GM23338 (cell line): ENCODE data around the gene CFAP251. TPM values are rescaled to one million over a fixed set of nuclear protein-coding genes. Genes with fewer than 3 reads are reported as not detected.

Experiments
- ATAC-seq: fragments of 200-7000 bp; cut with Tn5 transposase; 3 replicates; pipeline ENCODE4 v1.9.1; 2020
- DNase-seq: peaks from one replicate; pipeline ENCODE4 v3.0.0-alpha.2; 2015; ENCODE audit warnings: low spot score
- H2AFZ ChIP-seq: fragments of 200-600 bp; sonication (generic); 2 replicates; pipeline ENCODE4 v1.8.0; 2016; ENCODE audit warnings: antibody characterized with exemption, mild to moderate bottlenecking, moderate library complexity
- H3F3A ChIP-seq: fragments of 200-600 bp; sonication (generic); replicated peaks from 2 replicates; pipeline ENCODE4 v1.8.0; 2017; ENCODE audit warnings: antibody characterized with exemption, mixed run types, low read depth
- H3K27ac ChIP-seq: fragments of 200-600 bp; sonication (generic); 2 replicates; pipeline ENCODE4 v1.6.1; 2016; ENCODE audit warnings: low read depth
- H3K27me3 ChIP-seq: fragments of 200-600 bp; sonication (generic); 2 replicates; pipeline ENCODE4 v1.8.0; 2016; ENCODE audit warnings: mild to moderate bottlenecking, mixed run types, moderate library complexity; ENCODE audit not compliant: insufficient read depth
- H3K36me3 ChIP-seq: fragments of 200-600 bp; sonication (generic); 2 replicates; pipeline ENCODE4 v1.8.0; 2016; ENCODE audit warnings: mild to moderate bottlenecking; ENCODE audit not compliant: insufficient read depth
- H3K4me1 ChIP-seq: fragments of 200-600 bp; sonication (generic); 2 replicates; pipeline ENCODE4 v1.8.0; 2016; ENCODE audit warnings: mild to moderate bottlenecking, moderate library complexity; ENCODE audit not compliant: insufficient read depth
- H3K4me2 ChIP-seq: fragments of 200-600 bp; sonication (generic); 2 replicates; pipeline ENCODE4 v1.7.1; 2017; ENCODE audit warnings: mixed run types
- H3K4me3 ChIP-seq: fragments of 200-600 bp; sonication (generic); 2 replicates; pipeline ENCODE4 v1.6.1; 2016; ENCODE audit warnings: mixed run types
- H3K79me2 ChIP-seq: fragments of 200-600 bp; sonication (generic); replicated peaks from 2 replicates; pipeline ENCODE4 v1.8.0; 2017; ENCODE audit warnings: mild to moderate bottlenecking; ENCODE audit not compliant: insufficient read depth
- H3K9me2 ChIP-seq: fragments of 200-600 bp; sonication (generic); 2 replicates; pipeline ENCODE4 v1.8.0; 2017; ENCODE audit not compliant: insufficient read depth
- H4K20me1 ChIP-seq: fragments of 200-600 bp; sonication (generic); replicated peaks from 2 replicates; pipeline ENCODE4 v1.8.0; 2017; ENCODE audit warnings: mild to moderate bottlenecking; ENCODE audit not compliant: insufficient read depth
- H3K27ac Mint-ChIP-seq: 2 replicates; pipeline ENCODE4 v1.8.0; 2020; ENCODE audit warnings: inconsistent platforms, mild to moderate bottlenecking, moderate library complexity, mixed read lengths
- H3K27me3 Mint-ChIP-seq: 3 replicates; pipeline ENCODE4 v1.8.0; 2022; ENCODE audit warnings: low read depth, mild to moderate bottlenecking, moderate library complexity, mixed read lengths, inconsistent platforms; ENCODE audit not compliant: insufficient read depth, poor library complexity
- H3K36me3 Mint-ChIP-seq: 3 replicates; pipeline ENCODE4 v1.8.0; 2021; ENCODE audit warnings: low read depth, mild to moderate bottlenecking, inconsistent platforms, moderate library complexity, mixed read lengths
- H3K4me1 Mint-ChIP-seq: 3 replicates; pipeline ENCODE4 v1.8.0; 2020; ENCODE audit warnings: mild to moderate bottlenecking, inconsistent platforms, mixed read lengths
- H3K4me3 Mint-ChIP-seq: 3 replicates; pipeline ENCODE4 v1.8.0; 2021; ENCODE audit warnings: moderate library complexity, mild to moderate bottlenecking, inconsistent platforms, mixed read lengths
- H3K9me3 Mint-ChIP-seq: 3 replicates; pipeline ENCODE4 v1.8.0; 2020; ENCODE audit warnings: moderate library complexity, mild to moderate bottlenecking, inconsistent platforms, mixed read lengths
- CREB1 ChIP-seq: fragments of 250-450 bp; sonication (Bioruptor Pico); IDR thresholded peaks from 2 replicates; pipeline ENCODE4 v1.5.0; 2020; ENCODE audit warnings: low read depth, mild to moderate bottlenecking, moderate library complexity
- ETS1 ChIP-seq: IDR thresholded peaks from 2 replicates; pipeline ENCODE4 v1.6.1; 2016; ENCODE audit warnings: antibody characterized with exemption
- EZH2 ChIP-seq: fragments of 200-600 bp; sonication (generic); IDR thresholded peaks from one replicate; pipeline ENCODE4 v1.8.0; 2017; ENCODE audit warnings: antibody characterized with exemption, mild to moderate bottlenecking, low read depth; ENCODE audit not compliant: unreplicated experiment
- EZH2phosphoT487 ChIP-seq: fragments of 200-600 bp; sonication (generic); IDR thresholded peaks from one replicate; pipeline ENCODE4 v1.8.1; 2018; ENCODE audit warnings: antibody characterized with exemption; ENCODE audit not compliant: unreplicated experiment
- JUNB ChIP-seq: IDR thresholded peaks from one replicate; pipeline ENCODE4 v1.6.1; 2016; ENCODE audit warnings: antibody characterized with exemption; ENCODE audit not compliant: unreplicated experiment
- NANOG ChIP-seq: IDR thresholded peaks from 2 replicates; pipeline ENCODE4 v1.6.1; 2016; ENCODE audit warnings: antibody characterized with exemption, borderline replicate concordance
- POLR2AphosphoS5 ChIP-seq: IDR thresholded peaks from 2 replicates; pipeline ENCODE4 v1.6.1; 2016; ENCODE audit warnings: antibody characterized with exemption, low read depth
- STAT1 ChIP-seq: IDR thresholded peaks from one replicate; pipeline ENCODE4 v1.6.1; 2016; ENCODE audit warnings: antibody characterized with exemption; ENCODE audit not compliant: unreplicated experiment
- ZNF114 ChIP-seq: fragments of 250-450 bp; sonication (Bioruptor Pico); IDR thresholded peaks from 2 replicates; pipeline ENCODE4 v1.5.0; 2020; ENCODE audit warnings: mild to moderate bottlenecking, moderate library complexity
- ZNF331 ChIP-seq: fragments of 250-450 bp; sonication (Bioruptor Pico); IDR thresholded peaks from 2 replicates; pipeline ENCODE4 v1.5.0; 2020; ENCODE audit warnings: low read depth, mild to moderate bottlenecking, moderate library complexity
- ZNF462 ChIP-seq: fragments of 250-450 bp; sonication (Bioruptor Pico); IDR thresholded peaks from 2 replicates; pipeline ENCODE4 v1.5.0; 2020; ENCODE audit warnings: mild to moderate bottlenecking, moderate library complexity
- polyA plus RNA-seq: library from polyadenylated mRNA; unstranded; fragments of >200 nt; fragmentation: Nextera tagmentation; extraction: Ambion mirVana; gene quantifications from 2 replicates; pipeline ENCODE4 v1.2.1, GENCODE V29; 2016
- total RNA-seq: library from RNA; depleted of rRNA; stranded (reverse); fragments of >200 nt; shearing (Covaris generic); gene quantifications from 2 replicates; pipeline ENCODE4 v1.2.3, GENCODE V29; 2014
- TF ChIP-seq, protein P1 (sequence below), 2 experiments: fragments of 200-600 bp in 1 of 2; sonication (generic) in 1 of 2; conservative IDR thresholded peaks; 2 replicates each; pipeline versions ENCODE4 v1.5.1 to v1.6.1; 2016 to 2017; ENCODE audit warnings: antibody characterized with exemption in 2 of 2, low read depth in 2 of 2, mild to moderate bottlenecking in 2 of 2, moderate library complexity in 1 of 2
- TF ChIP-seq, protein P2 (sequence below): IDR thresholded peaks from one replicate; pipeline ENCODE4 v1.6.1; 2018; ENCODE audit warnings: antibody characterized with exemption; ENCODE audit not compliant: unreplicated experiment

The CFAP251 gene
- total and polyA plus RNA-seq, 2 experiments from 2014 or later, result 1.4 to 2.5 TPM

GRCh38 chr12:121990114-121990647, 71.8 kb downstream of the CFAP251 start:
- no peaks in the 10 kb centered on the region for H3K9me2 ChIP-seq
- no peak overlapping the region for H3K27ac Mint-ChIP-seq
- ATAC-seq, result no peak

More at GRCh38 chr12:121990114-121990647, 71.8 kb downstream of the CFAP251 start:
- Histone ChIP-seq H3K36me3 (no peaks in the 10 kb centered on the region), H3K4me1 (no peaks in the 10 kb centered on the region), H4K20me1 (no peaks in the 10 kb centered on the region), H3K27me3 (no peaks in the 10 kb centered on the region), H3K27ac (no peak overlapping the region), H3K79me2 (no peaks in the 10 kb centered on the region), H3K4me2 (no peak overlapping the region), H3K4me3 (no peak overlapping the region), H3F3A (no peaks in the 10 kb centered on the region), H2AFZ (no peak overlapping the region)
- Mint-ChIP-seq H3K9me3 (peaks cover 7% of the 10 kb centered on the region; the same call in 2 of the 3 replicates), H3K36me3 (no peaks in the 10 kb centered on the region), H3K4me1 (no peaks in the 10 kb centered on the region), H3K4me3 (no peak overlapping the region), H3K27me3 (peaks cover 3% of the 10 kb centered on the region)
- TF ChIP-seq NANOG (no peak), EZH2phosphoT487 (no peak), STAT1 (no peak), EZH2 (no peak), ZNF331 (no peak), ZNF462 (CRISPR knock-in tag) (no peak), POLR2AphosphoS5 (no peak), ETS1 (no peak), CREB1 (CRISPR knock-in tag) (no peak), ZNF114 (CRISPR knock-in tag) (no peak), JUNB (no peak)
- TF ChIP-seq, protein P1, sequence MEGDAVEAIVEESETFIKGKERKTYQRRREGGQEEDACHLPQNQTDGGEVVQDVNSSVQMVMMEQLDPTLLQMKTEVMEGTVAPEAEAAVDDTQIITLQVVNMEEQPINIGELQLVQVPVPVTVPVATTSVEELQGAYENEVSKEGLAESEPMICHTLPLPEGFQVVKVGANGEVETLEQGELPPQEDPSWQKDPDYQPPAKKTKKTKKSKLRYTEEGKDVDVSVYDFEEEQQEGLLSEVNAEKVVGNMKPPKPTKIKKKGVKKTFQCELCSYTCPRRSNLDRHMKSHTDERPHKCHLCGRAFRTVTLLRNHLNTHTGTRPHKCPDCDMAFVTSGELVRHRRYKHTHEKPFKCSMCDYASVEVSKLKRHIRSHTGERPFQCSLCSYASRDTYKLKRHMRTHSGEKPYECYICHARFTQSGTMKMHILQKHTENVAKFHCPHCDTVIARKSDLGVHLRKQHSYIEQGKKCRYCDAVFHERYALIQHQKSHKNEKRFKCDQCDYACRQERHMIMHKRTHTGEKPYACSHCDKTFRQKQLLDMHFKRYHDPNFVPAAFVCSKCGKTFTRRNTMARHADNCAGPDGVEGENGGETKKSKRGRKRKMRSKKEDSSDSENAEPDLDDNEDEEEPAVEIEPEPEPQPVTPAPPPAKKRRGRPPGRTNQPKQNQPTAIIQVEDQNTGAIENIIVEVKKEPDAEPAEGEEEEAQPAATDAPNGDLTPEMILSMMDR (conservative IDR thresholded peaks at IDR 0.05; ENCODE audit: low read depth in 2 of 2), result no peak
- TF ChIP-seq, protein P2, sequence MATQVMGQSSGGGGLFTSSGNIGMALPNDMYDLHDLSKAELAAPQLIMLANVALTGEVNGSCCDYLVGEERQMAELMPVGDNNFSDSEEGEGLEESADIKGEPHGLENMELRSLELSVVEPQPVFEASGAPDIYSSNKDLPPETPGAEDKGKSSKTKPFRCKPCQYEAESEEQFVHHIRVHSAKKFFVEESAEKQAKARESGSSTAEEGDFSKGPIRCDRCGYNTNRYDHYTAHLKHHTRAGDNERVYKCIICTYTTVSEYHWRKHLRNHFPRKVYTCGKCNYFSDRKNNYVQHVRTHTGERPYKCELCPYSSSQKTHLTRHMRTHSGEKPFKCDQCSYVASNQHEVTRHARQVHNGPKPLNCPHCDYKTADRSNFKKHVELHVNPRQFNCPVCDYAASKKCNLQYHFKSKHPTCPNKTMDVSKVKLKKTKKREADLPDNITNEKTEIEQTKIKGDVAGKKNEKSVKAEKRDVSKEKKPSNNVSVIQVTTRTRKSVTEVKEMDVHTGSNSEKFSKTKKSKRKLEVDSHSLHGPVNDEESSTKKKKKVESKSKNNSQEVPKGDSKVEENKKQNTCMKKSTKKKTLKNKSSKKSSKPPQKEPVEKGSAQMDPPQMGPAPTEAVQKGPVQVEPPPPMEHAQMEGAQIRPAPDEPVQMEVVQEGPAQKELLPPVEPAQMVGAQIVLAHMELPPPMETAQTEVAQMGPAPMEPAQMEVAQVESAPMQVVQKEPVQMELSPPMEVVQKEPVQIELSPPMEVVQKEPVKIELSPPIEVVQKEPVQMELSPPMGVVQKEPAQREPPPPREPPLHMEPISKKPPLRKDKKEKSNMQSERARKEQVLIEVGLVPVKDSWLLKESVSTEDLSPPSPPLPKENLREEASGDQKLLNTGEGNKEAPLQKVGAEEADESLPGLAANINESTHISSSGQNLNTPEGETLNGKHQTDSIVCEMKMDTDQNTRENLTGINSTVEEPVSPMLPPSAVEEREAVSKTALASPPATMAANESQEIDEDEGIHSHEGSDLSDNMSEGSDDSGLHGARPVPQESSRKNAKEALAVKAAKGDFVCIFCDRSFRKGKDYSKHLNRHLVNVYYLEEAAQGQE, result no peak
- DNase-seq, result no peak
